SK-N-SH (cell line): ENCODE measurements around the gene LRTM2. TPM values are rescaled to one million over a fixed set of nuclear protein-coding genes. Genes with fewer than 3 reads are reported as not detected.

Experiments used
- CTCF ChIA-PET: fragments of 300-600, 350-600 bp; formaldehyde crosslinking; extraction: SDS; loops from one replicate; lab custom pipeline; 2021; lab: Yijun Ruan, JAX
- POLR2A ChIA-PET: fragments of 350-600 bp; sonication (Branson Sonifier 250); formaldehyde crosslinking; extraction: SDS; loops from one replicate; lab custom pipeline; 2020; ENCODE audit warnings: antibody characterized with exemption, inconsistent platforms; lab: Yijun Ruan, JAX
- DNase-seq: peaks from one replicate; pipeline ENCODE4 v3.0.0; 2012
- H2AFZ ChIP-seq: fragments of 200-600 bp; sonication (generic); 2 replicates; pipeline ENCODE4 v1.8.1; 2016; ENCODE audit warnings: antibody characterized with exemption, mild to moderate bottlenecking, low read depth
- H3F3A ChIP-seq: fragments of 200-600 bp; sonication (generic); replicated peaks from 2 replicates; pipeline ENCODE3; 2016; ENCODE audit warnings: antibody characterized with exemption, mild to moderate bottlenecking; ENCODE audit not compliant: insufficient read depth
- H3K27ac ChIP-seq, 2 experiments: fragments of 200-500 bp in 1 of 2; fragments of 200-600 bp in 1 of 2; sonication (Bioruptor generic) in 1 of 2; sonication (generic), shearing (Covaris generic) in 1 of 2; 2 replicates each; pipeline versions ENCODE4 v1.5.1 to v1.6.1; 2014 to 2016; ENCODE audit warnings: low read depth in 2 of 2, inconsistent platforms in 1 of 2, low read length in 1 of 2, mild to moderate bottlenecking in 1 of 2, mixed read lengths in 1 of 2
- H3K27me3 ChIP-seq: fragments of 200-600 bp; sonication (generic), shearing (Covaris generic); 2 replicates; pipeline ENCODE4 v1.6.1; 2016; ENCODE audit warnings: mixed run types; ENCODE audit not compliant: insufficient read depth
- H3K36me3 ChIP-seq, 2 experiments: fragments of 200-500 bp in 1 of 2; fragments of 200-600 bp in 1 of 2; sonication (Bioruptor generic) in 1 of 2; sonication (generic) in 1 of 2; replicated peaks in 1 of 2; 2 replicates each; pipeline versions ENCODE3 to v1.5.1; 2014 to 2016; ENCODE audit warnings: low read length in 1 of 2, mild to moderate bottlenecking in 1 of 2; ENCODE audit not compliant: insufficient read depth in 2 of 2, control insufficient read depth in 1 of 2
- H3K4me1 ChIP-seq, 2 experiments: fragments of 200-500 bp in 1 of 2; fragments of 200-600 bp in 1 of 2; sonication (Bioruptor generic) in 1 of 2; sonication (generic), shearing (Covaris generic) in 1 of 2; 2 replicates each; pipeline versions ENCODE4 v1.5.1 to v1.6.1; 2014 to 2016; ENCODE audit warnings: low read depth in 1 of 2, low read length in 1 of 2, mixed run types in 1 of 2; ENCODE audit not compliant: insufficient read depth in 2 of 2, control insufficient read depth in 1 of 2
- H3K4me2 ChIP-seq: fragments of 200-600 bp; sonication (generic), shearing (Covaris generic); 2 replicates; pipeline ENCODE4 v1.6.1; 2017; ENCODE audit warnings: mixed run types
- H3K4me3 ChIP-seq, 2 experiments: fragments of 200-500 bp in 1 of 2; fragments of 200-600 bp in 1 of 2; sonication (Bioruptor generic) in 1 of 2; sonication (generic), shearing (Covaris generic) in 1 of 2; 2 replicates each; pipeline versions ENCODE4 v1.5.1 to v1.8.1; 2014 to 2016; ENCODE audit warnings: low read depth in 2 of 2, inconsistent platforms in 1 of 2, low read length in 1 of 2, mild to moderate bottlenecking in 1 of 2, mixed read lengths in 1 of 2, moderate library complexity in 1 of 2
- H3K79me2 ChIP-seq: fragments of 200-600 bp; sonication (generic); 2 replicates; pipeline ENCODE4 v1.8.1; 2017; ENCODE audit warnings: mild to moderate bottlenecking; ENCODE audit not compliant: insufficient read depth
- H3K9ac ChIP-seq: fragments of 200-600 bp; sonication (generic); 2 replicates; pipeline ENCODE4 v1.6.1; 2017; ENCODE audit warnings: mixed run types
- H3K9me2 ChIP-seq: fragments of 200-600 bp; sonication (generic); 2 replicates; pipeline ENCODE4 v1.6.1; 2017; ENCODE audit warnings: mixed run types
- H3K9me3 ChIP-seq: fragments of 200-600 bp; sonication (generic); 2 replicates; pipeline ENCODE4 v1.6.1; 2017; ENCODE audit warnings: mixed run types, mild to moderate bottlenecking, moderate library complexity
- H4K20me1 ChIP-seq: fragments of 200-600 bp; sonication (generic); 2 replicates; pipeline ENCODE4 v1.6.1; 2017; ENCODE audit warnings: mild to moderate bottlenecking, mixed run types; ENCODE audit not compliant: insufficient read depth
- CHD2 ChIP-seq: fragments of 150-350 bp; IDR thresholded peaks from 2 replicates; pipeline ENCODE4 v1.6.1; 2018; ENCODE audit warnings: low read length; ENCODE audit not compliant: partially characterized antibody
- ELF1 ChIP-seq: IDR thresholded peaks from 2 replicates; pipeline ENCODE4 v1.4.0; 2012
- EZH2phosphoT487 ChIP-seq: fragments of 200-600 bp; sonication (generic); IDR thresholded peaks from 2 replicates; pipeline ENCODE4 v1.6.1; 2017; ENCODE audit warnings: low read depth, mixed run types, mild to moderate bottlenecking, antibody characterized with exemption, moderate library complexity, borderline replicate concordance
- FOSL2 ChIP-seq: IDR thresholded peaks from 2 replicates; pipeline ENCODE4 v1.4.0; 2012; ENCODE audit warnings: low read depth, mild to moderate bottlenecking, moderate library complexity, borderline replicate concordance
- FOXJ3 ChIP-seq: sonication (generic); formaldehyde crosslinking; IDR thresholded peaks from 2 replicates; pipeline ENCODE4 v1.5.1; 2020; ENCODE audit warnings: mild to moderate bottlenecking, missing genetic modification reagents
- FOXM1 ChIP-seq: IDR thresholded peaks from 2 replicates; pipeline ENCODE4 v1.4.0; 2012; ENCODE audit warnings: low read depth, mild to moderate bottlenecking
- GABPA ChIP-seq: IDR thresholded peaks from 2 replicates; pipeline ENCODE4 v1.4.0; 2012; ENCODE audit warnings: low read depth, mild to moderate bottlenecking
- GATA2 ChIP-seq: sonication (generic); formaldehyde crosslinking; IDR thresholded peaks from 2 replicates; pipeline ENCODE4 v1.5.0; 2020; ENCODE audit warnings: mild to moderate bottlenecking, missing genetic modification reagents
- IRF3 ChIP-seq: fragments of 150-350 bp; IDR thresholded peaks from 2 replicates; pipeline ENCODE4 v1.6.1; 2016; ENCODE audit warnings: mild to moderate bottlenecking, low read depth, low read length
- JUND ChIP-seq: IDR thresholded peaks from 2 replicates; pipeline ENCODE4 v1.4.0; 2012
- MEF2A ChIP-seq: IDR thresholded peaks from 2 replicates; pipeline ENCODE4 v1.4.0; 2012; ENCODE audit warnings: low read depth, borderline replicate concordance
- NFIC ChIP-seq: IDR thresholded peaks from 2 replicates; pipeline ENCODE4 v1.4.0; 2012; ENCODE audit warnings: borderline replicate concordance
- RAD21 ChIP-seq: IDR thresholded peaks from 2 replicates; pipeline ENCODE4 v1.6.1; 2012; ENCODE audit warnings: mild to moderate bottlenecking, low read length
- RCOR1 ChIP-seq: fragments of 150-350 bp; IDR thresholded peaks from 2 replicates; pipeline ENCODE4 v1.6.1; 2017; ENCODE audit warnings: antibody characterized with exemption, low read length
- REST ChIP-seq: IDR thresholded peaks from 2 replicates; pipeline ENCODE4 v1.6.1; 2012; ENCODE audit warnings: mild to moderate bottlenecking, low read depth, low read length, moderate library complexity
- SMC3 ChIP-seq: IDR thresholded peaks from 2 replicates; pipeline ENCODE4 v1.6.1; 2012; ENCODE audit warnings: low read depth, low read length, improper control_type of control experiment
- TAF1 ChIP-seq: IDR thresholded peaks from 2 replicates; pipeline ENCODE4 v1.6.1; 2012; ENCODE audit warnings: low read depth, mild to moderate bottlenecking, low read length, moderate library complexity, borderline replicate concordance
- TEAD4 ChIP-seq: IDR thresholded peaks from 2 replicates; pipeline ENCODE4 v1.4.0; 2012; ENCODE audit warnings: mild to moderate bottlenecking, borderline replicate concordance; ENCODE audit not compliant: insufficient read depth
- ZBTB33 ChIP-seq: IDR thresholded peaks from 2 replicates; pipeline ENCODE4 v1.4.0; 2012; ENCODE audit warnings: low read depth, borderline replicate concordance
- WGBS: methylation state at CpG from one replicate; pipeline ENCODE4 v1.1.6; 2017; ENCODE audit warnings: low lambda C conversion rate; 5-methylcytosine and 5-hydroxymethylcytosine counted together
- polyA plus RNA-seq, 3 experiments: library from polyadenylated mRNA; depleted of rRNA; stranded (reverse); fragments of >200 nt; gene quantifications; 2 replicates each; pipeline ENCODE4 v1.2.3, GENCODE V29; 2012
- TF ChIP-seq, protein P1 (sequence below): IDR thresholded peaks from 2 replicates; pipeline ENCODE4 v1.4.0; 2012; ENCODE audit warnings: low read depth, borderline replicate concordance
- TF ChIP-seq, protein P2 (sequence below): IDR thresholded peaks from 2 replicates; pipeline ENCODE4; 2012
- TF ChIP-seq, protein P3 (sequence below): fragments of 200-600 bp; sonication (generic); IDR thresholded peaks from 2 replicates; pipeline ENCODE4 v1.6.1; 2017; ENCODE audit warnings: antibody characterized with exemption, mild to moderate bottlenecking, moderate library complexity

Gene LRTM2
- polyA plus RNA-seq, 1 of the 3 experiments (the other 2 are of a cell fraction) = not detected

DNA sequence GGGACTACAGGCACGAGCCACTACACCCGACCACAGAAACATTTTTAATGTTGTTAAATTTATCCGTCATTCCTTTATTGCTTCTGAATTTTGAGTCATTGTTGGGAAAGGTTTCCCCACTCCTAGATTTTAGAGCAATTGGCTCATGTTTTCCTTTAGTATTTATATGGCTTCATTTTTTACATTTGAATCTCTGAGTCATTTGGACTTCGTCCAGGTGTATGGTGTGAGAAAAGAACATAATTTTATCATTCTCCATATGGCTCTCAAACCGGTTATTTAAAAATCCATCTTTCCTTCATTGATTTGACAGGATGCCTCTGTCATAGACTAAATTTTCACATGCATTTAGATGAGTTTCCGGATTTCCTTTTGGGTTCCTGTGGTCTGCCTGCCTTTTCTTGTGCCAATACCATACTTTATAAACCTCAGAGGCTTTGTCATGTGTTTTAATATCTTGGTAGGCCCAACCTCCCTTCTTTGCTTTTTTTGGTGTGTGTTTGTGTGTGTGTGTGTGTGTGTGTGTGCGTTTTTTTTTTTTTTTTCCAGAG is 30.9 kb downstream of the LRTM2 start:
- 21% methylated on average over 7 of the region's 7 CpGs for WGBS
- 0 out of 2 replicates have a peak, but pooled peaks cover 3% of the 10 kb centered on the region for H3K9me3 ChIP-seq
- POLR2A ChIA-PET = no interaction called here
- H4K20me1 ChIP-seq = no peaks in the 10 kb centered on the region
- H3K36me3 ChIP-seq = no peaks in the 10 kb centered on the region
- peak overlapping the region in 1 of 2 experiments; percentile 47; a peak in 1 of 4 replicates for H3K27ac ChIP-seq
- no peak overlapping the region for H3K4me3 ChIP-seq
- H3K4me2 ChIP-seq = no peak overlapping the region
- no peak overlapping the region for H2AFZ ChIP-seq
- H3F3A ChIP-seq = peaks cover 17% of the 10 kb centered on the region
- H3K4me1 ChIP-seq = peaks cover 3 to 6% of the 10 kb centered on the region in 2 experiments; a peak in 2 of 4 replicates
- no peaks in the 10 kb centered on the region for H3K79me2 ChIP-seq
- H3K9me2 ChIP-seq = no peaks in the 10 kb centered on the region
- CTCF ChIA-PET = no interaction called here
- DNase-seq = no peak
- peaks cover 12% of the 10 kb centered on the region; the same call in 1 of the 2 replicates for H3K27me3 ChIP-seq
- no peak overlapping the region for H3K9ac ChIP-seq
- TF ChIP-seq RCOR1 = no peak
- peak; percentile 13; the same call in 1 of the 2 replicates for TF ChIP-seq JUND
- TF ChIP-seq GABPA = no peak
- TF ChIP-seq NFIC = peak; percentile 23; the same call in 1 of the 2 replicates
- TF ChIP-seq FOSL2 = peak; percentile 41; the same call in 1 of the 2 replicates
- no peak for TF ChIP-seq ELF1
- TF ChIP-seq REST = no peak
- TF ChIP-seq, protein P1, sequence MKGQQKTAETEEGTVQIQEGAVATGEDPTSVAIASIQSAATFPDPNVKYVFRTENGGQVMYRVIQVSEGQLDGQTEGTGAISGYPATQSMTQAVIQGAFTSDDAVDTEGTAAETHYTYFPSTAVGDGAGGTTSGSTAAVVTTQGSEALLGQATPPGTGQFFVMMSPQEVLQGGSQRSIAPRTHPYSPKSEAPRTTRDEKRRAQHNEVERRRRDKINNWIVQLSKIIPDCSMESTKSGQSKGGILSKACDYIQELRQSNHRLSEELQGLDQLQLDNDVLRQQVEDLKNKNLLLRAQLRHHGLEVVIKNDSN = no peak
- no peak for TF ChIP-seq FOXM1
- TF ChIP-seq ZBTB33 = no peak
- no peak for TF ChIP-seq IRF3
- no peak for TF ChIP-seq MEF2A
- TF ChIP-seq, protein P2, sequence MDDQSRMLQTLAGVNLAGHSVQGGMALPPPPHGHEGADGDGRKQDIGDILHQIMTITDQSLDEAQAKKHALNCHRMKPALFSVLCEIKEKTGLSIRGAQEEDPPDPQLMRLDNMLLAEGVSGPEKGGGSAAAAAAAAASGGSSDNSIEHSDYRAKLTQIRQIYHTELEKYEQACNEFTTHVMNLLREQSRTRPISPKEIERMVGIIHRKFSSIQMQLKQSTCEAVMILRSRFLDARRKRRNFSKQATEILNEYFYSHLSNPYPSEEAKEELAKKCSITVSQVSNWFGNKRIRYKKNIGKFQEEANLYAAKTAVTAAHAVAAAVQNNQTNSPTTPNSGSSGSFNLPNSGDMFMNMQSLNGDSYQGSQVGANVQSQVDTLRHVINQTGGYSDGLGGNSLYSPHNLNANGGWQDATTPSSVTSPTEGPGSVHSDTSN = peak; percentile 55
- TF ChIP-seq GATA2 (CRISPR knock-in tag) = no peak
- TF ChIP-seq EZH2phosphoT487 = no peak
- no peak for TF ChIP-seq CHD2
- no peak for TF ChIP-seq RAD21
- no peak for TF ChIP-seq SMC3
- TF ChIP-seq, protein P3, sequence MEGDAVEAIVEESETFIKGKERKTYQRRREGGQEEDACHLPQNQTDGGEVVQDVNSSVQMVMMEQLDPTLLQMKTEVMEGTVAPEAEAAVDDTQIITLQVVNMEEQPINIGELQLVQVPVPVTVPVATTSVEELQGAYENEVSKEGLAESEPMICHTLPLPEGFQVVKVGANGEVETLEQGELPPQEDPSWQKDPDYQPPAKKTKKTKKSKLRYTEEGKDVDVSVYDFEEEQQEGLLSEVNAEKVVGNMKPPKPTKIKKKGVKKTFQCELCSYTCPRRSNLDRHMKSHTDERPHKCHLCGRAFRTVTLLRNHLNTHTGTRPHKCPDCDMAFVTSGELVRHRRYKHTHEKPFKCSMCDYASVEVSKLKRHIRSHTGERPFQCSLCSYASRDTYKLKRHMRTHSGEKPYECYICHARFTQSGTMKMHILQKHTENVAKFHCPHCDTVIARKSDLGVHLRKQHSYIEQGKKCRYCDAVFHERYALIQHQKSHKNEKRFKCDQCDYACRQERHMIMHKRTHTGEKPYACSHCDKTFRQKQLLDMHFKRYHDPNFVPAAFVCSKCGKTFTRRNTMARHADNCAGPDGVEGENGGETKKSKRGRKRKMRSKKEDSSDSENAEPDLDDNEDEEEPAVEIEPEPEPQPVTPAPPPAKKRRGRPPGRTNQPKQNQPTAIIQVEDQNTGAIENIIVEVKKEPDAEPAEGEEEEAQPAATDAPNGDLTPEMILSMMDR = no peak
- TF ChIP-seq TAF1 = no peak
- TF ChIP-seq TEAD4 = no peak
- TF ChIP-seq FOXJ3 (CRISPR knock-in tag) = no peak
